Left cardiac atrium (tissue), 4 donors: ENCODE data around the gene GPC5. TPM values are rescaled to one million over a fixed set of nuclear protein-coding genes. Genes with fewer than 3 reads are reported as not detected.
"Not testable (repeated sequence)": the region's sequence is repeated elsewhere in the genome, so short reads cannot be mapped to it uniquely, and the experiment has no call there.

Source experiments
- ATAC-seq, 2 donors: fragments of 200-7000 bp; cut with Tn5 transposase; one replicate each; pipeline ENCODE4 v1.9.1; 2020; ENCODE audit warnings: mild to moderate bottlenecking in 2 of 2, moderate library complexity in 2 of 2
- DNase-seq: peaks from one replicate; pipeline ENCODE4 v3.0.0-alpha.2; 2020
- intact Hi-C, 2 donors: fragments of 100-400 bp; cut with DNase I; formaldehyde crosslinking; loops; one replicate each; pipeline versions ENCODE4 v1.14.1 to v1.15.1; 2022 to 2023
- total RNA-seq, 2 donors: library from RNA; stranded (reverse); fragmentation: NEBNext Ultra II Directional; extraction: Animal tissue kit (Norgen Biotek cat#: 25700); gene quantifications; one replicate each; pipeline ENCODE4 v1.2.1, GENCODE V29; 2021
- donor health status: DM: no; HTN: yes; CAD: no.
- donor health status: DM: no; HTN: yes; CAD: no; lungs with severe emphysema.
- donor health status: DM: yes; HTN: yes; CAD: no.
- donor health status: Dilated cardiomyopathy.

Gene GPC5
- total RNA-seq, 2 donors from 2014 or later = 1.8 to 3.0 TPM

- ATAC-seq (peak; percentile 8 to 21), DNase-seq (no peak)
These were observed 826.4 kb downstream of the GPC5 start for GRCh38 chr13:92224825-92225224.

DNA sequence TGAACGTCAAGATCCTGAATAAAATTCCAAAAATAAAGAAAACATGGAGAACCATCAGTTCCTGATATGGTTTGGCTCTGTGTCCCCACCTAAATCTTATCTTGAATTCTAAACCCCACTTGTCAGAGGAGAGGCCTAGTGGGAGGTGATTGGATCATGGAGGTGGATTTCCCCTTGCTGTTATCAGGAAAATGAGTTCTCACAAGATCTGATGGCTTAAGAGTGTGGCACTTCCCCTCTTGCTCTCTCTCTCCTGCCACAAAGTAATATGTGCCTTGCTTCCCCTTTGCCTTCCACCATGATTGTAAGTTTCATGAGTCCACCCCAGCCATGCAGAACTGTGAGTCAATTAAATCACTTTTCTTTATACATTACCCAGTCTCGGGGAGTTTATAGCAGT, 827.4 kb downstream of the GPC5 start:
- intact Hi-C loops = no loop called here
- no peak for ATAC-seq
- DNase-seq = no peak

More at GRCh38 chr13:92224825-92225224, 826.4 kb downstream of the GPC5 start:
- intact Hi-C loops = no loop called here

- intact Hi-C loops = no loop called here
- ATAC-seq (no peak), DNase-seq (no peak)
These were observed 834.5 kb downstream of the GPC5 start for GRCh38 chr13:92232871-92233270.

GRCh38 chr13:92251671-92252210, 853.3 kb downstream of the GPC5 start:
- intact Hi-C loops = no loop called here
- ATAC-seq (no peak), DNase-seq (no peak)

GRCh38 chr13:92255526-92255925, 857.1 kb downstream of the GPC5 start:
- no peak for ATAC-seq

GRCh38 chr13:92256211-92256610, 857.8 kb downstream of the GPC5 start:
- ATAC-seq = no peak
- no peak for DNase-seq
- intact Hi-C loops = no loop called here

More at GRCh38 chr13:92255526-92255925, 857.1 kb downstream of the GPC5 start:
- no peak for DNase-seq
- intact Hi-C loops = no loop called here

GRCh38 chr13:92259046-92259445, 860.6 kb downstream of the GPC5 start:
- ATAC-seq (no peak), DNase-seq (no peak)
- intact Hi-C loops = no loop called here

- no peak for DNase-seq
- intact Hi-C loops = no loop called here
- ATAC-seq = no peak
These were observed 861.1 kb downstream of the GPC5 start for GRCh38 chr13:92259523-92259922.

- intact Hi-C loops = no loop called here
- ATAC-seq = no peak
These were observed 861.9 kb downstream of the GPC5 start for GRCh38 chr13:92260363-92260762.

DNA sequence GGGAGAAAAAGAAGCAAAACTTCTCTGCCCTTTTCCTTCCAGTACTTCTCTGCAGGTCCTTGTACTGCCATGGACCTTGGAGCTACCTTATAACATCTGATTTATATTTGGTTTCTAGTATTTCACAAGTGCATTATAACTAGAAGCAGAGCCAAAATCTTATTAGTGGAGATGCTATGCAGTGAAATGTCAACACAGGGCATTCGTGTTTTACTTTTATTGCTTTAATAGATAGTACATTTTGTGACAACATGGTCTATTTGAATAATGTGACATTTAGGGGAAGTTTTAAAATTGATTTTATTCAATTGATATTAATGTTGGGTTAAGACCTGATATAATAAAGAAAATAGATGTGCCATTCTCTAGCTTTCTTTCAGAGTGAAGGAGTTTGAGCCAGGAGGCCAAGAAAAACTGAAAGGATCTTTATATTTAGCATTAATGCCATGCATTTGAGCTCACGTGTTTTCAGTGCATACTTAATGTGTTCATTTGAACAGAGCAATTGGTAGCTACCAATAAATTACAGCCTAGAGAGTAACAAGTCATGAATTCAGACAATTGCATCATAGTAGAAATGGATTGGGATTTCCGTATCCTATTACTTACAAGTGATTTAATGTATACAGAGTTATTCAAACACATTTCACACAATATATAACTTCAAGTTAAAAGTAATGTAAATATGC, 863.8 kb downstream of the GPC5 start:
- ATAC-seq (no peak), DNase-seq (no peak)
- intact Hi-C loops = no loop called here

More at GRCh38 chr13:92260363-92260762, 861.9 kb downstream of the GPC5 start:
- DNase-seq = no peak

GRCh38 chr13:92265408-92265807, 867.0 kb downstream of the GPC5 start:
- ATAC-seq (peak in 1 of 2 donors; percentile 72), DNase-seq (no peak)
- intact Hi-C loops = no loop called here

- intact Hi-C loops = no loop called here
- ATAC-seq (no peak), DNase-seq (no peak)
These were observed 872.6 kb downstream of the GPC5 start for GRCh38 chr13:92270990-92271389.

- no peak for DNase-seq
- ATAC-seq = no peak
- intact Hi-C loops = no loop called here
These were observed 873.8 kb downstream of the GPC5 start for GRCh38 chr13:92272177-92272576.

DNA sequence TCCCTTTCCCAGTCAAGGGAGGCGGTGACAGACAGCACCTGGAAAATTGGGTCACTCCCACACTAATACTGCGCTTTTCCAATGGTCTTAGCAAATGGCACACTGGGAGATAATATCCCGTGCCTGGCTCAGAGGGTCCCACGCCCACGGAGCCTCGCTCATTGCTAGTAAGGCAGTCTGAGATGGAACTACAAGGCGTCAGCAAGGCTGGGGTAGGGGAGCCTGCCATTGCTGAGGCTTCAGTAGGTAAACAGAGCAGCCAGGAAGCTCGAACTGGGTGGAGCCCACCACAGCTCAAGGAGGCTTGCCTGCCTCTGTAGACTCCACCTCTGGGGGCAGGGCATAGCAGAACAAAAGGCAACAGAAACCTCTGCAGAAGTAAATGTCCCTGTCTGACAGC, 882.6 kb downstream of the GPC5 start:
- intact Hi-C loops, DNase-seq, ATAC-seq: not testable (repeated sequence)

GRCh38 chr13:92290718-92291307, 892.4 kb downstream of the GPC5 start:
- intact Hi-C loops, DNase-seq: not testable (repeated sequence)

GRCh38 chr13:92294533-92294932, 896.1 kb downstream of the GPC5 start:
- ATAC-seq, intact Hi-C loops, DNase-seq: not testable (repeated sequence)

More at GRCh38 chr13:92290718-92291307, 892.4 kb downstream of the GPC5 start:
- ATAC-seq = not testable (repeated sequence)

DNA sequence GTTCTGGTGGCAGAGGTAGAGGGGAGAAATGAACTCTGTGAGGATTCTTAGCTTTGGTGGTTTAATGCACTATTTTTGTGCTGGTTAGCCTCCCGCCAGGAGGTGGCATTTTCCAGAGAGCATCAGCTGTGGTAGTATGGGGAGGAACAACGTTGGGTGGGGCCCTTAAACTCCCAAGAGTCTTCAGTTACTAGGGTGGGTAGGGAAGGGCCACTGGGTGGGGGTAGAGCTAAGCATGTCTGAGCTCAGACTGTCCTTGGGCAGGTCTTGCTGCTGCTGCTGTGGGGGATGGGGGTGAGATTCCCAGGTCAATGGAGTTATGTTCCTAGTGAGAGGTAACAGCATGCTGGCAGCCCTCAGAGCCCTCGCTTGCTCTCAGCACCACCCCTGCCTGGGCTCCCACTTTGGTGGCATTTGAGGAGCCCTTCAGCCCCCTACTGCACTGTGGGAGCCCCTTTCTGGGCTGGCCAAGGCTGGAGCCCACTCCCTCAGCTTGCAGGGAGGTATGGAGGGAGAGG, 897.8 kb downstream of the GPC5 start:
- not testable (repeated sequence) for DNase-seq, ATAC-seq

DNA sequence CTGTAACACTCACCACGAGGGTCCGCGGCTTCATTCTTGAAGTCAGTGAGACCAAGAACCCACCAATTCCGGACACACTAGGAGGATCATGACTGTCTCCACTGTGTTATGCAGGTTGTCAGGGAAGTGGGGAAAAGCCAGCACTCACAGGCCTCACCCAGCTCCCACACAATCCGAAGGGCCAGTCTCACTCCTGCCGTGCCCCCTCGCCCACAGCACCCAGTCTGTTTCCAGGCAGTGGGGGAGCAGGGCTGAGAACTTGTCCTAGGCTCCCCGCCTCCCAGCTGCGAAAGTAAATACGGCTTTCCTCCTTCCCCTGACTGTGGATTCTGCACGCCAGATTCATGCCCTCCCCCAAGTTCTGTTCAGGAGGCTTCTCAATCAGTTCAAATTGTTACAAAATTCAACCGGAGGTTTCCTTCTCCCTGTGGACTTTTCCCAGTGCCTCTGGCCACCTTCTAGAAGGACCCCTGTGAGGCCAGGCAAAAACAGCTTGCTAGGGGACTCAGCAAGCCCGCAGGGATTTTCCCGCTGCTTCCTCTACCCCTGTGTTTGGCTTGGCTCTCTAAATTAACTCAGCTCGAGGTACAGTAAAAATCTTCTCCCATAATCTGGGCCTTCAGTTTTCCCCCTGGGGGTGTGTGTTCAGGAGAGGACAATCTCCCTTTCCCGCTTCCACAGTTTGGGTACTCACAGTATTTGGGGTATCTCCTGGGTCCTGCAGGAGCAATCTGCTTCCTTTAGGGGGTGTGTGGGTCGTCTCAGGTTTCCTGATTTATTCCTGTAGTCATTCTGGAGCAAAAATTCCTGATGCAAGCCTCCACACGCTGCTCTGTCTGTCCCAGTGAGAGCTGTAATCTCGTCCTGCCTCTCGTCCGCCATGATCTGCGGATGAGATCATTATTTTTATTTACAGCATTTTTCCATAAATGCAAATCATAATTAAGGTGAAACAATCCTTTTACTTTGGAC, 899.8 kb downstream of the GPC5 start:
- DNase-seq (no peak), ATAC-seq (no peak)
- intact Hi-C loops = no loop called here

More for the DNA sequence above, 897.8 kb downstream of the GPC5 start:
- intact Hi-C loops = not testable (repeated sequence)

GRCh38 chr13:92300651-92301050, 902.2 kb downstream of the GPC5 start:
- no peak for ATAC-seq
- intact Hi-C loops = no loop called here
- DNase-seq = no peak
